H9 (cell line): ENCODE results near the gene PRIMPOL. TPM values are rescaled to one million over a fixed set of nuclear protein-coding genes. Genes with fewer than 3 reads are reported as not detected.

Experiments
- DNase-seq: peaks from one replicate; pipeline ENCODE4 v3.0.0-alpha.2; 2017
- H2AFZ ChIP-seq: one replicate; pipeline ENCODE4 v1.6.1; 2013; ENCODE audit warnings: mild to moderate bottlenecking, low read length, control low read depth, moderate library complexity
- H2AK5ac ChIP-seq: 2 replicates; pipeline ENCODE4 v1.6.1; 2013; ENCODE audit warnings: low read length, control low read depth, mixed read lengths; ENCODE audit not compliant: insufficient read length
- H2BK120ac ChIP-seq: one replicate; pipeline ENCODE4 v1.6.1; 2013; ENCODE audit warnings: low read depth, mild to moderate bottlenecking, low read length, control low read depth, inconsistent platforms; ENCODE audit not compliant: poor library complexity, severe bottlenecking
- H2BK12ac ChIP-seq: 2 replicates; pipeline ENCODE4 v1.6.1; 2013; ENCODE audit warnings: low read length, control low read depth, mixed read lengths, low read depth; ENCODE audit not compliant: insufficient read length
- H2BK15ac ChIP-seq: 2 replicates; pipeline ENCODE4 v1.6.1; 2013; ENCODE audit warnings: low read depth, low read length, control low read depth
- H2BK20ac ChIP-seq: one replicate; pipeline ENCODE4 v1.6.1; 2013; ENCODE audit warnings: low read depth, mild to moderate bottlenecking, low read length, control low read depth, inconsistent platforms; ENCODE audit not compliant: poor library complexity, severe bottlenecking
- H2BK5ac ChIP-seq: 2 replicates; pipeline ENCODE4 v1.6.1; 2013; ENCODE audit warnings: low read length, control low read depth, mixed read lengths; ENCODE audit not compliant: insufficient read length
- H3K14ac ChIP-seq: 2 replicates; pipeline ENCODE4 v1.6.1; 2013; ENCODE audit warnings: low read length, control low read depth; ENCODE audit not compliant: insufficient read depth
- H3K18ac ChIP-seq: 2 replicates; pipeline ENCODE4 v1.6.1; 2013; ENCODE audit warnings: low read depth, mild to moderate bottlenecking, mixed read lengths, low read length, control low read depth; ENCODE audit not compliant: insufficient read length
- H3K23ac ChIP-seq: 2 replicates; pipeline ENCODE4 v1.6.1; 2013; ENCODE audit warnings: low read length, control low read depth, mixed read lengths, low read depth; ENCODE audit not compliant: insufficient read length
- H3K23me2 ChIP-seq: 2 replicates; pipeline ENCODE4 v1.6.1; 2013; ENCODE audit warnings: low read depth, mild to moderate bottlenecking, mixed read lengths, low read length, control low read depth; ENCODE audit not compliant: insufficient read length, poor library complexity, severe bottlenecking
- H3K27ac ChIP-seq: 2 replicates; pipeline ENCODE4 v1.5.1; 2013; ENCODE audit warnings: low read length, control low read depth, mixed read lengths, low read depth; ENCODE audit not compliant: insufficient read length
- H3K27me3 ChIP-seq: 2 replicates; pipeline ENCODE4 v1.6.1; 2013; ENCODE audit warnings: low read length, control low read depth, inconsistent platforms; ENCODE audit not compliant: insufficient read depth
- H3K4ac ChIP-seq: 2 replicates; pipeline ENCODE4 v1.6.1; 2013; ENCODE audit warnings: low read depth, mild to moderate bottlenecking, control low read depth, inconsistent platforms, low read length, moderate library complexity
- H3K4me1 ChIP-seq: 2 replicates; pipeline ENCODE4 v1.6.1; 2013; ENCODE audit warnings: low read length, control low read depth, inconsistent platforms; ENCODE audit not compliant: insufficient read depth
- H3K4me2 ChIP-seq: 2 replicates; pipeline ENCODE4 v1.6.1; 2013; ENCODE audit warnings: low read length, control low read depth, mixed read lengths; ENCODE audit not compliant: insufficient read length, insufficient read depth
- H3K56ac ChIP-seq: 2 replicates; pipeline ENCODE4 v1.6.1; 2013; ENCODE audit warnings: low read depth, mild to moderate bottlenecking, mixed read lengths, low read length, control low read depth; ENCODE audit not compliant: insufficient read length
- H3K79me1 ChIP-seq: 2 replicates; pipeline ENCODE4 v1.6.1; 2013; ENCODE audit warnings: low read depth, mild to moderate bottlenecking, moderate library complexity, low read length, control low read depth, inconsistent platforms; ENCODE audit not compliant: insufficient read depth, poor library complexity, severe bottlenecking
- H3K79me2 ChIP-seq: 2 replicates; pipeline ENCODE4 v1.6.1; 2013; ENCODE audit warnings: low read length, control low read depth, inconsistent platforms; ENCODE audit not compliant: insufficient read depth
- H3K9ac ChIP-seq: 2 replicates; pipeline ENCODE4 v1.6.1; 2013; ENCODE audit warnings: low read length, control low read depth, mixed read lengths; ENCODE audit not compliant: insufficient read length; ENCODE audit errors: extremely low read depth
- H3K9me3 ChIP-seq: one replicate; pipeline ENCODE4 v1.6.1; 2013; ENCODE audit warnings: low read depth, low read length, inconsistent platforms; ENCODE audit not compliant: control insufficient read depth
- H3T11ph ChIP-seq: one replicate; pipeline ENCODE4 v1.6.1; 2013; ENCODE audit warnings: mild to moderate bottlenecking, low read length, control low read depth, inconsistent platforms
- H4K20me1 ChIP-seq: one replicate; pipeline ENCODE4 v1.6.1; 2013; ENCODE audit not compliant: control insufficient read depth, insufficient read length, insufficient read depth
- H4K5ac ChIP-seq: 2 replicates; pipeline ENCODE4 v1.6.1; 2013; ENCODE audit warnings: low read depth, mild to moderate bottlenecking, mixed read lengths, low read length, control low read depth; ENCODE audit not compliant: insufficient read length
- H4K8ac ChIP-seq: replicated peaks from 2 replicates; pipeline ENCODE4 v1.6.1; 2013; ENCODE audit warnings: low read length, control low read depth, mixed read lengths, low read depth; ENCODE audit not compliant: insufficient read length
- H4K91ac ChIP-seq: 2 replicates; pipeline ENCODE4 v1.6.1; 2013; ENCODE audit warnings: low read depth, mild to moderate bottlenecking, moderate library complexity, mixed read lengths, low read length, control low read depth; ENCODE audit not compliant: insufficient read length
- H3K27ac Mint-ChIP-seq, 3 experiments: 2 replicates in 2 of 3; 3 replicates in 1 of 3; pipeline ENCODE4 v1.8.0; 2020 to 2021; ENCODE audit warnings: mixed read lengths in 3 of 3, mild to moderate bottlenecking in 1 of 3, moderate library complexity in 1 of 3
- H3K27me3 Mint-ChIP-seq: 2 replicates; pipeline ENCODE4 v1.8.0; 2021; ENCODE audit warnings: low read depth, mild to moderate bottlenecking, moderate library complexity, mixed read lengths
- H3K36me3 Mint-ChIP-seq, 3 experiments: 2 replicates in 2 of 3; 3 replicates in 1 of 3; pipeline ENCODE4 v1.8.0; 2020 to 2021; ENCODE audit warnings: low read depth in 3 of 3, mixed read lengths in 3 of 3; ENCODE audit not compliant: insufficient read depth in 1 of 3
- H3K4me1 Mint-ChIP-seq, 2 experiments: 2 replicates each; pipeline ENCODE4 v1.8.0; 2020; ENCODE audit warnings: mixed read lengths in 2 of 2
- H3K4me3 Mint-ChIP-seq, 2 experiments: 2 replicates in 1 of 2; 3 replicates in 1 of 2; pipeline ENCODE4 v1.8.0; 2020 to 2021; ENCODE audit warnings: mild to moderate bottlenecking in 2 of 2, mixed read lengths in 2 of 2, moderate library complexity in 1 of 2
- H3K9me3 Mint-ChIP-seq, 2 experiments: 2 replicates in 1 of 2; 3 replicates in 1 of 2; pipeline ENCODE4 v1.8.0; 2020; ENCODE audit warnings: mild to moderate bottlenecking in 2 of 2, mixed read lengths in 2 of 2, moderate library complexity in 1 of 2
- total RNA-seq: library from RNA; stranded (reverse); gene quantifications from 2 replicates; pipeline ENCODE4 v1.2.1, GENCODE V29; 2021
- TF ChIP-seq, protein P1 (sequence below): fragments of 200-600 bp; sonication (generic); conservative IDR thresholded peaks from 3 replicates; pipeline ENCODE4 v1.8.0; 2021; ENCODE audit warnings: antibody characterized with exemption, mild to moderate bottlenecking

PRIMPOL gene
- total RNA-seq, 1 experiment from 2014 or later, result 4.9 TPM

DNA sequence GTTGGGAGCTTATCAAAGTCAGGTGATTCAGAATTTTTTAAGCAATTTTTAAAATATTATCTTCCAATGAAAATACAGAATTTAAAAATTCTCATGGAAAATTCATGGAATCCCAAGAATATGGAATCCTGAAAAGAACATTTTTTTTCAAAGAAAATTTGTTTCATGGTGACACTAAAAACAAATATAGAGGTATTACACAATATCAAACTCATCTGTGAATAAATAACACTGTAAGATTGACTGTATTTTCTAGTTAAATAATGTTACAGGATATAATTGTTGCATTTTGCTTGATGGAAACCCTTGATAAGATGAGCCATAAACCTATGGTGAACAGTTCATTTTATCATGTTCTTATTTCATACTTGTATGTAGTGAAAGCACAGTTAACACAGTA lies 11.4 kb downstream of the PRIMPOL start:
- Mint-ChIP-seq H3K9me3 (no peaks in the 10 kb centered on the region), H3K27ac (no peak overlapping the region), H3K4me3 (no peak overlapping the region), H3K27me3 (no peaks in the 10 kb centered on the region), H3K36me3 (peaks cover 0 to 4% (median 0%) of the 10 kb centered on the region in 3 experiments; a peak in 4 of 7 replicates), H3K4me1 (peaks cover 2 to 4% of the 10 kb centered on the region in 2 experiments)
- no peaks in the 10 kb centered on the region for H3K79me2 ChIP-seq
- TF ChIP-seq, protein P1, sequence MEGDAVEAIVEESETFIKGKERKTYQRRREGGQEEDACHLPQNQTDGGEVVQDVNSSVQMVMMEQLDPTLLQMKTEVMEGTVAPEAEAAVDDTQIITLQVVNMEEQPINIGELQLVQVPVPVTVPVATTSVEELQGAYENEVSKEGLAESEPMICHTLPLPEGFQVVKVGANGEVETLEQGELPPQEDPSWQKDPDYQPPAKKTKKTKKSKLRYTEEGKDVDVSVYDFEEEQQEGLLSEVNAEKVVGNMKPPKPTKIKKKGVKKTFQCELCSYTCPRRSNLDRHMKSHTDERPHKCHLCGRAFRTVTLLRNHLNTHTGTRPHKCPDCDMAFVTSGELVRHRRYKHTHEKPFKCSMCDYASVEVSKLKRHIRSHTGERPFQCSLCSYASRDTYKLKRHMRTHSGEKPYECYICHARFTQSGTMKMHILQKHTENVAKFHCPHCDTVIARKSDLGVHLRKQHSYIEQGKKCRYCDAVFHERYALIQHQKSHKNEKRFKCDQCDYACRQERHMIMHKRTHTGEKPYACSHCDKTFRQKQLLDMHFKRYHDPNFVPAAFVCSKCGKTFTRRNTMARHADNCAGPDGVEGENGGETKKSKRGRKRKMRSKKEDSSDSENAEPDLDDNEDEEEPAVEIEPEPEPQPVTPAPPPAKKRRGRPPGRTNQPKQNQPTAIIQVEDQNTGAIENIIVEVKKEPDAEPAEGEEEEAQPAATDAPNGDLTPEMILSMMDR, result no peak
- no peak overlapping the region for H3K27ac ChIP-seq
- H4K8ac ChIP-seq, result no peak overlapping the region
- no peak overlapping the region for H2BK20ac ChIP-seq
- H3K9ac ChIP-seq, result no peak overlapping the region
- H3K79me1 ChIP-seq, result no peaks in the 10 kb centered on the region
- H2BK120ac ChIP-seq, result no peak overlapping the region
- H2BK12ac ChIP-seq, result no peak overlapping the region
- no peak overlapping the region for H3K56ac ChIP-seq
- H3K18ac ChIP-seq, result no peak overlapping the region
- H2BK5ac ChIP-seq, result no peak overlapping the region
- no peak overlapping the region for H3K23ac ChIP-seq
- H3T11ph ChIP-seq, result no peak overlapping the region
- no peak overlapping the region for H3K4ac ChIP-seq
- H4K91ac ChIP-seq, result no peak overlapping the region
- H4K5ac ChIP-seq, result no peak overlapping the region
- no peak overlapping the region for H2AK5ac ChIP-seq
- H3K14ac ChIP-seq, result no peak overlapping the region
- H3K4me1 ChIP-seq, result no peaks in the 10 kb centered on the region
- no peaks in the 10 kb centered on the region for H4K20me1 ChIP-seq
- no peaks in the 10 kb centered on the region for H3K27me3 ChIP-seq
- no peak overlapping the region for H2AFZ ChIP-seq
- no peaks in the 10 kb centered on the region for H3K23me2 ChIP-seq
- H2BK15ac ChIP-seq, result no peak overlapping the region
- DNase-seq, result no peak
- H3K9me3 ChIP-seq, result no peaks in the 10 kb centered on the region
- no peak overlapping the region for H3K4me2 ChIP-seq
